ENCODE data around the gene RTF1.
"Not testable (repeated sequence)": the region's sequence is repeated elsewhere in the genome, so short reads cannot be mapped to it uniquely, and the experiment has no call there.

DNA sequence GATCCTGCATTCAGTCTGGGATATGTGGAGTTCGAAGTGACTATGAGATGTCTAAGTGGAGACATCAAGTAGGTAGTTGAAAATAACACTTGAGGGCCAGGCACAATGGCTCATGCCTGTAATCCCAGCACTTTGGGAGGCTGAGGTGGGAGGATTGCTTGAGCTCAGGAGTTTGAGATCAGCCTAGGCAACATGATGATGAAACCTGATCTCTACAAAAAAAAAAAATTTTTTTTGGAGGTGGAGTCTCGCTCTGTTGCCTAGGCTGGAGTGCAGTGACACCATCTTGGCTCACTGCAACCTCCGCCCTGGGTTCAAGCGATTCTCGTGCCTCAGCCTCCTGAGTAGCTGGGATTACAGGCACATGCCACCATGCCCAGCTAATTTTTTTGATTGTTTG, 9.0 kb downstream of the RTF1 start:
- TF ChIP-seq, protein P1, sequence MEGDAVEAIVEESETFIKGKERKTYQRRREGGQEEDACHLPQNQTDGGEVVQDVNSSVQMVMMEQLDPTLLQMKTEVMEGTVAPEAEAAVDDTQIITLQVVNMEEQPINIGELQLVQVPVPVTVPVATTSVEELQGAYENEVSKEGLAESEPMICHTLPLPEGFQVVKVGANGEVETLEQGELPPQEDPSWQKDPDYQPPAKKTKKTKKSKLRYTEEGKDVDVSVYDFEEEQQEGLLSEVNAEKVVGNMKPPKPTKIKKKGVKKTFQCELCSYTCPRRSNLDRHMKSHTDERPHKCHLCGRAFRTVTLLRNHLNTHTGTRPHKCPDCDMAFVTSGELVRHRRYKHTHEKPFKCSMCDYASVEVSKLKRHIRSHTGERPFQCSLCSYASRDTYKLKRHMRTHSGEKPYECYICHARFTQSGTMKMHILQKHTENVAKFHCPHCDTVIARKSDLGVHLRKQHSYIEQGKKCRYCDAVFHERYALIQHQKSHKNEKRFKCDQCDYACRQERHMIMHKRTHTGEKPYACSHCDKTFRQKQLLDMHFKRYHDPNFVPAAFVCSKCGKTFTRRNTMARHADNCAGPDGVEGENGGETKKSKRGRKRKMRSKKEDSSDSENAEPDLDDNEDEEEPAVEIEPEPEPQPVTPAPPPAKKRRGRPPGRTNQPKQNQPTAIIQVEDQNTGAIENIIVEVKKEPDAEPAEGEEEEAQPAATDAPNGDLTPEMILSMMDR (IDR thresholded peaks at IDR 0.05), result not testable (repeated sequence)
- not testable (repeated sequence) for TF ChIP-seq EP300 (IDR thresholded peaks at IDR 0.05; ENCODE audit: borderline replicate concordance in 1 of 2, low read depth in 1 of 2, low read length in 1 of 2); EZH2phosphoT487 (IDR thresholded peaks at IDR 0.05; ENCODE audit: borderline replicate concordance, low read depth); POLR2AphosphoS5 (IDR thresholded peaks at IDR 0.05; ENCODE audit: low read depth, low read length); TAF1 (IDR thresholded peaks at IDR 0.05; ENCODE audit: borderline replicate concordance, low read depth, low read length); FOXM1 (IDR thresholded peaks at IDR 0.05; ENCODE audit: low read depth); NFIC (IDR thresholded peaks at IDR 0.05; ENCODE audit: borderline replicate concordance)
